ENCODE results near the gene GPR18. TPM values are rescaled to one million over a fixed set of nuclear protein-coding genes. Genes with fewer than 3 reads are reported as not detected.
"Not testable (repeated sequence)": the region's sequence is repeated elsewhere in the genome, so short reads cannot be mapped to it uniquely, and the experiment has no call there.

GPR18 gene
- total RNA-seq, 2 experiments from 2014 or later = 13.7 to 16.3 TPM

- ChIA-PET POLR2A (interaction anchor here (0.6 to 2.5 kb wide), 3 partner anchors 56 to 59 kb away, joined by 3 to 27 read pairs (median 3); partner anchors contain the start of gene UBAC2), CTCF (interaction anchor here (1.3 to 1.6 kb wide), 2 partner anchors 18 to 57 kb away, joined by 3 to 4 read pairs; no protein-coding TSS in a partner anchor)
Observed at GRCh38 chr13:99257291-99257690, 888 bp downstream of the GPR18 start.

- CTCF ChIA-PET = interaction anchor here (0.5 to 1.6 kb wide), 3 partner anchors 33 to 80 kb away, joined by 4 to 5 read pairs (median 4); partner anchors contain the start of gene UBAC2
- POLR2A ChIA-PET = interaction anchor here (0.6 to 2.5 kb wide), 5 partner anchors 52 to 402 kb away, joined by 3 to 27 read pairs (median 5); partner anchors contain the start of gene UBAC2
Observed at GRCh38 chr13:99256709-99257108, 1.5 kb downstream of the GPR18 start.

GRCh38 chr13:99256283-99256682, 1.9 kb downstream of the GPR18 start:
- ChIA-PET POLR2A (interaction anchor here (0.7 to 2.5 kb wide), 4 partner anchors 8 to 402 kb away, joined by 4 to 27 read pairs (median 5); partner anchors contain the start of gene UBAC2), CTCF (interaction anchor here (0.5 to 1.6 kb wide), 4 partner anchors 32 to 181 kb away, joined by 3 to 5 read pairs (median 4); partner anchors contain the start of gene UBAC2)

GRCh38 chr13:99255271-99255670, 2.9 kb downstream of the GPR18 start:
- ChIA-PET POLR2A (interaction anchor here (0.8 to 1.1 kb wide), 2 partner anchors 9 to 27 kb away, joined by 4 read pairs; no protein-coding TSS in a partner anchor), CTCF (interaction anchor here (1.6 kb wide), 1 partner anchor 31 kb away, joined by 4 read pairs; no protein-coding TSS in a partner anchor)

GRCh38 chr13:99254830-99255229, 3.3 kb downstream of the GPR18 start:
- CTCF ChIA-PET = no interaction called here
- POLR2A ChIA-PET = interaction anchor here (1.1 kb wide), 1 partner anchor 27 kb away, joined by 4 read pairs; no protein-coding TSS in a partner anchor

GRCh38 chr13:99251921-99252320, 6.3 kb downstream of the GPR18 start:
- CTCF ChIA-PET = interaction anchor here (0.7 to 1.9 kb wide), 3 partner anchors 21 to 47 kb away, joined by 3 to 6 read pairs (median 3); no protein-coding TSS in a partner anchor
- POLR2A ChIA-PET = no interaction called here

GRCh38 chr13:99250982-99251825, 7.0 kb downstream of the GPR18 start:
- POLR2A ChIA-PET = no interaction called here
- CTCF ChIA-PET = interaction anchor here (0.7 to 1.9 kb wide), 3 partner anchors 21 to 47 kb away, joined by 3 to 6 read pairs (median 3); no protein-coding TSS in a partner anchor

GRCh38 chr13:99249606-99250005, 8.6 kb downstream of the GPR18 start:
- POLR2A ChIA-PET, CTCF ChIA-PET: not testable (repeated sequence)

- POLR2A ChIA-PET = interaction anchor here (0.6 kb wide), 1 partner anchor 12 kb away, joined by 3 read pairs; no protein-coding TSS in a partner anchor
- CTCF ChIA-PET = not testable (repeated sequence)
Observed at GRCh38 chr13:99249178-99249577, 9.0 kb downstream of the GPR18 start.

GRCh38 chr13:99246100-99246499, 12.1 kb downstream of the GPR18 start:
- POLR2A ChIA-PET = no interaction called here
- CTCF ChIA-PET = interaction anchor here (0.6 kb wide), 1 partner anchor 43 kb away, joined by 3 read pairs; no protein-coding TSS in a partner anchor

- POLR2A ChIA-PET = interaction anchor here (0.6 kb wide), 1 partner anchor 36 kb away, joined by 7 read pairs; no protein-coding TSS in a partner anchor
- CTCF ChIA-PET = interaction anchor here (0.5 to 1.6 kb wide), 3 partner anchors 19 to 32 kb away, joined by 3 read pairs; no protein-coding TSS in a partner anchor
Observed at GRCh38 chr13:99237981-99238662, 20.1 kb downstream of the GPR18 start.

- ChIA-PET POLR2A (interaction anchor here (0.5 to 2.1 kb wide), 3 partner anchors 13 to 31 kb away, joined by 3 to 10 read pairs (median 4); partner anchors contain the start of gene UBAC2), CTCF (interaction anchor here (1.1 to 1.3 kb wide), 2 partner anchors 13 to 17 kb away, joined by 4 to 5 read pairs; no protein-coding TSS in a partner anchor)
Observed at GRCh38 chr13:99231721-99232120, 26.5 kb downstream of the GPR18 start.

- ChIA-PET POLR2A (interaction anchor here (2.0 kb wide), 1 partner anchor 16 kb away, joined by 6 read pairs; no protein-coding TSS in a partner anchor), CTCF (interaction anchor here (0.7 to 1.8 kb wide), 7 partner anchors 12 to 197 kb away, joined by 3 to 5 read pairs (median 4); partner anchors contain the start of gene UBAC2)
Observed at GRCh38 chr13:99230991-99231390, 27.2 kb downstream of the GPR18 start.

GRCh38 chr13:99230588-99230987, 27.6 kb downstream of the GPR18 start:
- CTCF ChIA-PET = interaction anchor here (0.6 to 1.8 kb wide), 6 partner anchors 21 to 198 kb away, joined by 3 to 5 read pairs (median 3); partner anchors contain the start of gene UBAC2
- POLR2A ChIA-PET = interaction anchor here (0.6 to 2.0 kb wide), 2 partner anchors 12 to 15 kb away, joined by 3 to 6 read pairs; no protein-coding TSS in a partner anchor

- CTCF ChIA-PET = interaction anchor here (1.8 kb wide), 1 partner anchor 29 kb away, joined by 4 read pairs; the partner anchor contains the start of gene UBAC2
- POLR2A ChIA-PET = interaction anchor here (0.5 to 2.0 kb wide), 3 partner anchors 14 to 104 kb away, joined by 4 to 6 read pairs (median 6); no protein-coding TSS in a partner anchor
Observed at GRCh38 chr13:99228737-99229691, 29.2 kb downstream of the GPR18 start.

GRCh38 chr13:99227909-99228688, 30.1 kb downstream of the GPR18 start:
- ChIA-PET POLR2A (interaction anchor here (0.6 to 1.2 kb wide), 6 partner anchors 9 to 143 kb away, joined by 3 to 8 read pairs (median 4); no protein-coding TSS in a partner anchor), CTCF (interaction anchor here (0.8 kb wide), 1 partner anchor 23 kb away, joined by 4 read pairs; no protein-coding TSS in a partner anchor)
